GM23248 (cell line): ENCODE results near the gene FBXO10.
"Not testable (repeated sequence)": the region's sequence is repeated elsewhere in the genome, so short reads cannot be mapped to it uniquely, and the experiment has no call there.

Experiments
- EZH2 ChIP-seq: fragments of 200-600 bp; sonication (generic); IDR thresholded peaks from 2 replicates; pipeline ENCODE4 v1.6.1; 2018; ENCODE audit warnings: antibody characterized with exemption, mild to moderate bottlenecking; ENCODE audit not compliant: insufficient read depth, poor library complexity, severe bottlenecking
- EZH2phosphoT487 ChIP-seq: fragments of 200-600 bp; sonication (generic); IDR thresholded peaks from 2 replicates; pipeline ENCODE4 v1.6.1; 2018; ENCODE audit warnings: antibody characterized with exemption, moderate library complexity, mild to moderate bottlenecking, low read depth; ENCODE audit not compliant: insufficient read depth

DNA sequence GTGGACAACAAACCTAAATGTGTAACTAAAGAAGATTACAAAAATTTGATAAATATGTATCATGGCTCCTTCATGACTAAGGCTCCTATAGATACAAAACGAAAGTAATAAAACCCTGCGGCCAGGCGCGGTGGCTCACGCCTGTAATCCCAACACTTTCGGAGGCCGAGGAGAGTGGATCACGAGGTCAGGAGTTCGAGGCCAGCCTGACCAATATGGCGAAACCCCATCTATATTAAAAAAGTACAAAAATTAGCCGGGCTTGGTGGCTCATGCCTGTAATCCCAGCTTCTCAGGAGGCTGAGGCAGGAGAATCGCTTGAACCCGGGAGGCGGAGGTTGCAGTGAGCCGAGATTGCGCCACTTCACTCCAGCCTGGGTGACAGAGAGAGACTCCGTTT, 108.7 kb downstream of the FBXO10 start:
- not testable (repeated sequence) for TF ChIP-seq EZH2, EZH2phosphoT487
